Lung (tissue), 12 donors: ENCODE results near the gene PDZK1IP1. TPM values are rescaled to one million over a fixed set of nuclear protein-coding genes. Genes with fewer than 3 reads are reported as not detected.
"Not testable (repeated sequence)": the region's sequence is repeated elsewhere in the genome, so short reads cannot be mapped to it uniquely, and the experiment has no call there.

ENCODE experiments used
- ATAC-seq: fragments of 200-7000 bp; cut with Tn5 transposase; one replicate; pipeline ENCODE4 v1.9.1; 2020; ENCODE audit warnings: moderate number of reproducible peaks; ENCODE audit not compliant: insufficient read depth, low FRiP score
- DNase-seq, 3 donors: peaks; one replicate each; pipeline ENCODE4 v3.0.0-alpha.2; 2013 to 2017
- H3K27ac ChIP-seq, 2 donors: one replicate each; pipeline ENCODE4 v1.5.1; 2013; ENCODE audit warnings: mild to moderate bottlenecking in 2 of 2, moderate library complexity in 2 of 2, control low read depth in 1 of 2, inconsistent platforms in 1 of 2, low read depth in 1 of 2, low read length in 1 of 2
- H3K27me3 ChIP-seq, 3 donors: one replicate each; pipeline ENCODE4 v1.5.1; 2013; ENCODE audit warnings: low read length in 2 of 3; ENCODE audit not compliant: control insufficient read depth in 3 of 3, insufficient read depth in 3 of 3
- H3K36me3 ChIP-seq, 4 donors: one replicate each; pipeline ENCODE4 v1.5.1; 2013; ENCODE audit warnings: low read length in 4 of 4, mild to moderate bottlenecking in 1 of 4, moderate library complexity in 1 of 4; ENCODE audit not compliant: control insufficient read depth in 4 of 4, insufficient read depth in 4 of 4
- H3K4me1 ChIP-seq, 5 donors: one replicate each; pipeline ENCODE4 v1.5.1; 2013; ENCODE audit warnings: low read length in 5 of 5, mild to moderate bottlenecking in 2 of 5, moderate library complexity in 1 of 5; ENCODE audit not compliant: control insufficient read depth in 5 of 5, insufficient read depth in 5 of 5
- H3K4me3 ChIP-seq: one replicate; pipeline ENCODE4 v1.5.1; 2013; ENCODE audit warnings: mild to moderate bottlenecking, control low read depth, moderate library complexity
- H3K9ac ChIP-seq, 2 donors: one replicate each; pipeline ENCODE4 v1.5.1; 2013; ENCODE audit warnings: low read length in 2 of 2, control low read depth in 1 of 2; ENCODE audit not compliant: insufficient read depth in 1 of 2
- H3K9me3 ChIP-seq, 4 donors: one replicate each; pipeline ENCODE4 v1.5.1; 2013; ENCODE audit warnings: low read length in 3 of 4, mild to moderate bottlenecking in 1 of 4, moderate library complexity in 1 of 4; ENCODE audit not compliant: control insufficient read depth in 4 of 4, insufficient read depth in 3 of 4
- CTCF ChIP-seq: IDR thresholded peaks from 2 replicates; pipeline ENCODE4 v1.5.1; 2012; ENCODE audit warnings: mild to moderate bottlenecking; ENCODE audit errors: control extremely low read depth, extremely low read depth
- WGBS, 2 donors: extraction: QIAGEN DNeasy Blood & Tissue Kit; methylation state at CpG; one replicate each; pipeline ENCODE4 v1.1.7; 2013; 5-methylcytosine and 5-hydroxymethylcytosine counted together
- polyA plus RNA-seq, 2 donors: library from polyadenylated mRNA; stranded (reverse); fragments of 200-250 nt; gene quantifications; one replicate each; pipeline ENCODE4 v1.2.1, GENCODE V29; 2013
- total RNA-seq, 2 donors: library from RNA; depleted of rRNA in 1 of 2; stranded (reverse); fragments of >200 nt in 1 of 2; gene quantifications; one replicate each; pipeline ENCODE4 v1.2.1, GENCODE V29; 2014 to 2021
- donor health status: control.
- donor health status: control.
- donor health status: Bipolar disorder and iron deficiency.
- donor health status: healthy.
- donor health status: DM: yes; HTN: yes; CAD: no.

Gene PDZK1IP1
- total and polyA plus RNA-seq, 4 donors = 44.8 to 324 (median 70.6) TPM

GRCh38 chr1:47156457-47156856 lies 33.4 kb downstream of the PDZK1IP1 start:
- not testable (repeated sequence) for DNase-seq, H3K9ac ChIP-seq, H3K4me1 ChIP-seq, H3K36me3 ChIP-seq, H3K9me3 ChIP-seq, H3K4me3 ChIP-seq, H3K27ac ChIP-seq, H3K27me3 ChIP-seq, ATAC-seq

GRCh38 chr1:47149162-47149561 lies 40.7 kb downstream of the PDZK1IP1 start:
- not testable (repeated sequence) for H3K27ac ChIP-seq, H3K4me1 ChIP-seq, H3K9me3 ChIP-seq, H3K4me3 ChIP-seq, H3K36me3 ChIP-seq, H3K27me3 ChIP-seq, H3K9ac ChIP-seq, ATAC-seq, DNase-seq
- WGBS, 2 donors = 59 to 71% methylated on average over 8 to 9 of the region's 9 CpGs

- no peak overlapping the region for H3K4me3 ChIP-seq
- TF ChIP-seq CTCF = no peak
Measured at GRCh38 chr1:47147047-47147785, 42.6 kb downstream of the PDZK1IP1 start.

GRCh38 chr1:47146495-47146894 lies 43.3 kb downstream of the PDZK1IP1 start:
- not testable (repeated sequence) for H3K4me1 ChIP-seq, DNase-seq, ATAC-seq, H3K27ac ChIP-seq, H3K9me3 ChIP-seq, H3K4me3 ChIP-seq, H3K9ac ChIP-seq, H3K27me3 ChIP-seq, H3K36me3 ChIP-seq
- WGBS, 2 donors = 41 to 80% methylated on average over 1 of the region's 1 CpG

More at GRCh38 chr1:47147047-47147785, 42.6 kb downstream of the PDZK1IP1 start:
- Histone ChIP-seq H3K36me3 (no peaks in the 10 kb centered on the region), H3K27me3 (no peaks in the 10 kb centered on the region), H3K4me1 (no peaks in the 10 kb centered on the region), H3K27ac (no peak overlapping the region), H3K9me3 (no peaks in the 10 kb centered on the region), H3K9ac (no peak overlapping the region)
- ATAC-seq (no peak), DNase-seq (peak in 1 of 3 donors; percentile 3)
- WGBS, 2 donors = 42 to 56% methylated on average over 6 of the region's 6 CpGs

- H3K27me3 ChIP-seq, H3K27ac ChIP-seq, H3K4me1 ChIP-seq, ATAC-seq, H3K9ac ChIP-seq, H3K36me3 ChIP-seq, H3K9me3 ChIP-seq, DNase-seq, H3K4me3 ChIP-seq: not testable (repeated sequence)
- 63 to 64% methylated on average over 6 of the region's 6 CpGs for WGBS, 2 donors
Measured at GRCh38 chr1:47143654-47144053, 46.2 kb downstream of the PDZK1IP1 start.

- H3K36me3 ChIP-seq, H3K27me3 ChIP-seq, DNase-seq, H3K4me3 ChIP-seq, H3K27ac ChIP-seq, H3K9me3 ChIP-seq, ATAC-seq, H3K4me1 ChIP-seq, H3K9ac ChIP-seq: not testable (repeated sequence)
- 71 to 72% methylated on average over 3 of the region's 3 CpGs for WGBS, 2 donors
Measured at GRCh38 chr1:47140358-47140757, 49.5 kb downstream of the PDZK1IP1 start.
